ENCODE results near the gene ZNRD2. TPM values are rescaled to one million over a fixed set of nuclear protein-coding genes. Genes with fewer than 3 reads are reported as not detected.

Gene ZNRD2
- total and polyA plus RNA-seq, 2 of the 8 experiments (the other 6 are each of a cell fraction or from before 2014, with no cell fraction given), result 53.4 to 125 TPM

DNA sequence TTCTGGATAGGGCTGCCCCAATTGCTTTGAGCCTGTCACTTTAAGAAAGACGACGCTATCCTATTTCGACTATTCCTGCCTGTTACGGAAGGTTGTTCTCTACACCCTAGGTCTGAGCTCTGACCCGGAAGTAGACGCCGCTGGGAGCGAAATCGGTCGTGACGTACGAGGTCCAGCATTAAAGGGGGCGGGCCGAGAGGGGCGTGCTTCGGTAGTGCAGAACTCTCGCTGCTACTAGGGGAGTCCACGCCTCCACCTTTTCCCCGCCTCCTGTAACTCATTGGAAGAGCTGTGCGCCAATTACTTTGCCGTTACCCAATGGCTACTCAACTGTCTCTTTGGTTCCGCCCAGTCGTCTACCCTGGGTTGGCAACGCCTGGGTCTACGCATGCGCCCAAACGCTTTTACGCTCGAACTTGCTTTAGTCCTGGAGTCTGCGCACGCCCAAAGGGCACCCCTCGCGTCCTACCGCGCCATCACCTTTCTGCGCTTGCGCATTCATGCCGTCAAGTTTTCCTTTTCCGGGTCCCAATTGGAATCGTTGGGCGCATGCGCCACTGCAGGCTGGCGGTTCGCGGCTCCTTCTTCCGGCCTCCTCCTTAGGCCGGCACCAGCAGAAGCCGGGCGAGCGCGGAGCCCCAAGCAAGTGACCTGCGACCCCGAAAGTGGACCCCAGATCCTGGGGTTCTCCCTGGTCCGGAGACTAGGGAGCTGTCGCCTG lies 45.1 kb downstream of the ZNRD2 start, which contains the start of gene PCNX3:
Gene PCNX3, plus strand, starts transcription at position 548 of the 721 bp plus-strand sequence. CDS start 536 bp downstream, outside the sequence.
- peak within 1 kb of the TSS; percentile 43; the same call in 1 of the 2 replicates for H3K27ac ChIP-seq (ENCODE audit: low read depth, low read length)
- H4K91ac ChIP-seq (replicated peaks; ENCODE audit: insufficient read length, low read length), result peak within 1 kb of the TSS; percentile 59
- H2BK5ac ChIP-seq (ENCODE audit: low read depth, low read length), result peak within 1 kb of the TSS; percentile 86
- H3K14ac ChIP-seq (ENCODE audit: insufficient read length), result no peak within 1 kb of the TSS
- peak within 1 kb of the TSS; percentile 70 to 86 (median 77) for H3K9ac ChIP-seq (replicated peaks in 1 of 4; ENCODE audit: extremely low read depth in 1 of 4, low read depth in 3 of 4, low read length in 3 of 4)
- H3K9me3 ChIP-seq (ENCODE audit: insufficient read depth in 2 of 2, low read depth in 1 of 2, low read length in 1 of 2), result no peaks in the 10 kb centered on the region
- H2AFZ ChIP-seq (ENCODE audit: low read length), result no peak within 1 kb of the TSS
- peak within 1 kb of the TSS; percentile 16; the same call in 1 of the 2 replicates for H2BK15ac ChIP-seq (ENCODE audit: low read length)
- peak within 1 kb of the TSS; percentile 63 to 88 (median 86) for H3K4me3 ChIP-seq (ENCODE audit: extremely low read depth in 1 of 4, insufficient read depth in 2 of 4, low read depth in 3 of 4, low read length in 4 of 4)
- FAIRE-seq (peak; percentile 99), DNase-seq (ENCODE audit: low read depth in 1 of 2, low spot score in 2 of 2) (peak; percentile 98 to 100)
- no peak within 1 kb of the TSS; the same call in 1 of the 2 replicates for H2AK5ac ChIP-seq (ENCODE audit: low read depth, low read length)
- H3K4me1 ChIP-seq (replicated peaks in 1 of 4; ENCODE audit: control insufficient read depth in 3 of 4, insufficient read depth in 4 of 4, low read length in 3 of 4), result peaks cover 0 to 21% (median 11%) of the 10 kb centered on the region in 4 experiments; a peak in 5 of 7 replicates
- H4K20me1 ChIP-seq (replicated peaks in 1 of 2; ENCODE audit: control insufficient read depth in 1 of 2, insufficient read depth in 2 of 2, low read length in 2 of 2), result peaks cover 8 to 31% of the 10 kb centered on the region in 2 experiments
- H3K27me3 ChIP-seq (replicated peaks in 1 of 4; ENCODE audit: control insufficient read depth in 3 of 4, extremely low read depth in 1 of 4, insufficient read depth in 3 of 4, low read length in 3 of 4), result no peaks in the 10 kb centered on the region
- peak within 1 kb of the TSS; percentile 64 for H3K4ac ChIP-seq (replicated peaks; ENCODE audit: insufficient read length, low read depth, low read length)
- H3K36me3 ChIP-seq (ENCODE audit: control insufficient read depth in 2 of 4, insufficient read depth in 4 of 4, low read length in 3 of 4), result peaks cover 3 to 26% (median 17%) of the 10 kb centered on the region in 4 experiments; a peak in 6 of 8 replicates
- peaks cover 16% of the 10 kb centered on the region for H3K23me2 ChIP-seq (ENCODE audit: low read depth, low read length)
- H3K79me1 ChIP-seq (ENCODE audit: low read depth, low read length), result peaks cover 33% of the 10 kb centered on the region
- 1% methylated on average over 53 of the region's 55 CpGs; no CpG with 5 or more reads in 1 of the 2 experiments for WGBS, 2 experiments (ENCODE audit: extremely low coverage in 1 of 2, insufficient coverage in 1 of 2, insufficient read length in 1 of 2, insufficient replicate concordance in 2 of 2, low coverage in 1 of 2, low lambda C conversion rate in 2 of 2, missing lambda C conversion rate in 1 of 2)
- no peak within 1 kb of the TSS for H2BK20ac ChIP-seq (ENCODE audit: low read length)
- H4K5ac ChIP-seq (ENCODE audit: insufficient read length, low read depth, low read length), result peak within 1 kb of the TSS; percentile 45
- CTCF ChIA-PET (ENCODE audit: partially characterized antibody), result interaction anchor here (0.7 to 3.8 kb wide), 12 partner anchors 11 to 245 kb away, joined by 3 to 30 read pairs (median 3); partner anchors contain the start of genes MUS81 and SIPA1
- H3K23ac ChIP-seq (ENCODE audit: insufficient read length), result no peak within 1 kb of the TSS
- peak within 1 kb of the TSS; percentile 92 for H3K56ac ChIP-seq (replicated peaks; ENCODE audit: insufficient read length, low read depth, low read length)
- H3K4me2 ChIP-seq (ENCODE audit: insufficient read depth in 1 of 2, low read depth in 2 of 2, low read length in 2 of 2), result peak within 1 kb of the TSS; percentile 87 to 98
- H3K79me2 ChIP-seq (ENCODE audit: control insufficient read depth in 1 of 2, insufficient read depth in 2 of 2, low read length in 2 of 2), result peaks cover 11 to 27% of the 10 kb centered on the region in 2 experiments
- H3K18ac ChIP-seq (ENCODE audit: extremely low read depth, low read length), result peak within 1 kb of the TSS; percentile 88; the same call in 1 of the 2 replicates
- no peak within 1 kb of the TSS for H2BK12ac ChIP-seq (ENCODE audit: low read depth, low read length)
- POLR2A ChIA-PET (ENCODE audit: partially characterized antibody), result interaction anchor here (0.6 to 4.4 kb wide), 21 partner anchors 8 to 243 kb away, joined by 3 to 41 read pairs (median 4); partner anchors contain the start of genes KCNK7, MALAT1, RELA and SIPA1
- H4K8ac ChIP-seq (ENCODE audit: extremely low read depth, insufficient read depth, low read length), result peak within 1 kb of the TSS; percentile 68
- H2BK120ac ChIP-seq (replicated peaks; ENCODE audit: low read depth, low read length), result no peak within 1 kb of the TSS
- peak; percentile 92 for TF ChIP-seq SRF (IDR thresholded peaks at IDR 0.05; ENCODE audit: low read depth, low read length)
- TF ChIP-seq SIN3A (conservative IDR thresholded peaks at IDR 0.05 in 1 of 2, IDR thresholded peaks at IDR 0.05 in 1 of 2; ENCODE audit: low read depth in 1 of 2, low read length in 2 of 2), result peak; percentile 84 to 88
- TF ChIP-seq SP4 (IDR thresholded peaks at IDR 0.05; ENCODE audit: low read length), result peak; percentile 93
- TF ChIP-seq HDAC2 (IDR thresholded peaks at IDR 0.05; ENCODE audit: borderline replicate concordance in 1 of 2, low read depth in 2 of 2, low read length in 2 of 2), result peak in 1 of 2 experiments; percentile 54; a peak in 1 of 4 replicates
- peak; percentile 63; the same call in 1 of the 2 replicates for TF ChIP-seq PHF8 (conservative IDR thresholded peaks at IDR 0.05; ENCODE audit: low read depth, low read length)
- TF ChIP-seq CREB1 (IDR thresholded peaks at IDR 0.05), result peak; percentile 93
- TF ChIP-seq EGR1 (IDR thresholded peaks at IDR 0.05; ENCODE audit: borderline replicate concordance, low read depth, low read length), result peak; percentile 79; the same call in 1 of the 2 replicates
- TF ChIP-seq TBP (IDR thresholded peaks at IDR 0.05; ENCODE audit: low read depth, low read length), result peak; percentile 11
- 0 out of 3 replicates have a peak, but pooled peaks of 1 of the 2 experiments have one; percentile 49 for TF ChIP-seq POLR2A (IDR thresholded peaks at IDR 0.05; ENCODE audit: control extremely low read depth in 1 of 2, low read depth in 2 of 2, low read length in 2 of 2)
- TF ChIP-seq RXRA (IDR thresholded peaks at IDR 0.05; ENCODE audit: insufficient read depth, low read depth, low read length), result no peak
- TF ChIP-seq JUND (IDR thresholded peaks at IDR 0.05; ENCODE audit: low read length), result no peak
